ENCODE data around the gene FAM193A.

The FAM193A gene

GRCh38 chr4:2643555-2643954 is 107.1 kb downstream of the FAM193A start:
- TF ChIP-seq GATA3 (IDR thresholded peaks at IDR 0.05; ENCODE audit: low read depth, low read length) = no peak
- TF ChIP-seq GATA2 (IDR thresholded peaks at IDR 0.05; ENCODE audit: low read depth, low read length) = no peak

GRCh38 chr4:2646396-2647149 is 110.1 kb downstream of the FAM193A start:
- TF ChIP-seq GATA2 (IDR thresholded peaks at IDR 0.05; ENCODE audit: low read depth, low read length) (no peak), GATA3 (IDR thresholded peaks at IDR 0.05; ENCODE audit: low read depth, low read length) (no peak)

GRCh38 chr4:2647403-2648158 is 111.1 kb downstream of the FAM193A start:
- TF ChIP-seq GATA3 (IDR thresholded peaks at IDR 0.05; ENCODE audit: low read depth, low read length) (no peak), GATA2 (IDR thresholded peaks at IDR 0.05; ENCODE audit: low read depth, low read length) (no peak)

- TF ChIP-seq GATA3 (IDR thresholded peaks at IDR 0.05; ENCODE audit: low read depth, low read length) (no peak), GATA2 (IDR thresholded peaks at IDR 0.05; ENCODE audit: low read depth, low read length) (no peak)
These were observed 111.8 kb downstream of the FAM193A start for GRCh38 chr4:2648159-2648814.

DNA sequence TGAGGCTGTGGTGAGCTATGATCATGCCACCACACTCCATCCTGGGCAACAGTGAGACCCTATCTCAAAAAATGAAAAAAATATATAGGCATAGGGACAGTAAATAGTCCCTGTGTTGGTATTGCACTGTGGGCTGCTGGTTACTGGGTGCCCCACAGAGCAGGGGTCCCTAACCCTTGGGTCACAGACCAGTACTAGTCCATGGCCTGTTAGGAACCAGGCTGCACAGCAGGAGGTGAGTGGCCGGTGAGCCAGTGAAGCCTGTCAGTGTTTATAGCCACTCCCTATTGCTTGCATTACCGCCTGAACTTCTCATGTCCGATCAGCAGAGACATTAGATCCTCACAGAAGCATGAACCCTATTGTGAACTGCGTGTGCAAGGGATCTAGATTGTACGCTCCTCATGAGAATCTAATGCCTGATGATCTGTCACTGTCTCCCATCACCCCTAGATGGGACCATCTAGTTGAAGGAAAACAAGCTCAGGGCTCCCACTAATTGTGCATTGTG is 113.2 kb downstream of the FAM193A start:
- TF ChIP-seq GATA3 (IDR thresholded peaks at IDR 0.05; ENCODE audit: low read depth, low read length) (no peak), GATA2 (IDR thresholded peaks at IDR 0.05; ENCODE audit: low read depth, low read length) (no peak)

DNA sequence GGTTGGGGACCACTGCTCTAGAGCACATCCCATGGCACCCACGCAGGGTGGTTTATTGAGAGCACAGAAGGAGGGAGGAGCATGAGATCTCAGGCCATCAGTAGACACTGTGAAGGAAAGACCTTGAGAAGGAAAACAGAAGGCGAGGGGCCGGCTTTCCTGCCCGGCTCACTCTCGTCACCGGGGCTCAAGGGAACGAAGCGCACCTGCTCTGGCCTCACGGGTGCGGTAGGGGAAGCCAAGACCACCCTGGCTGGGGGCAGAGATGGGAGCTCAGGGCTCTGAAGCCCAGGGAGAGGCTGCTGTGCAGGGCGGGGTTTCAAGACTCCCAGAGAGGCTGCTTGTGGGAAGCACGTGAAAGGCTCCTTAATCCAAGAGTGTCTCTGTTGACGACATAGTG is 113.8 kb downstream of the FAM193A start:
- TF ChIP-seq GATA2 (IDR thresholded peaks at IDR 0.05; ENCODE audit: low read depth, low read length) (no peak), GATA3 (IDR thresholded peaks at IDR 0.05; ENCODE audit: low read depth, low read length) (no peak)

GRCh38 chr4:2651546-2651945 is 115.1 kb downstream of the FAM193A start:
- no peak for TF ChIP-seq GATA3 (IDR thresholded peaks at IDR 0.05; ENCODE audit: low read depth, low read length)
- no peak for TF ChIP-seq GATA2 (IDR thresholded peaks at IDR 0.05; ENCODE audit: low read depth, low read length)

GRCh38 chr4:2651998-2652397 is 115.6 kb downstream of the FAM193A start:
- TF ChIP-seq GATA3 (IDR thresholded peaks at IDR 0.05; ENCODE audit: low read depth, low read length) (no peak), GATA2 (IDR thresholded peaks at IDR 0.05; ENCODE audit: low read depth, low read length) (no peak)

DNA sequence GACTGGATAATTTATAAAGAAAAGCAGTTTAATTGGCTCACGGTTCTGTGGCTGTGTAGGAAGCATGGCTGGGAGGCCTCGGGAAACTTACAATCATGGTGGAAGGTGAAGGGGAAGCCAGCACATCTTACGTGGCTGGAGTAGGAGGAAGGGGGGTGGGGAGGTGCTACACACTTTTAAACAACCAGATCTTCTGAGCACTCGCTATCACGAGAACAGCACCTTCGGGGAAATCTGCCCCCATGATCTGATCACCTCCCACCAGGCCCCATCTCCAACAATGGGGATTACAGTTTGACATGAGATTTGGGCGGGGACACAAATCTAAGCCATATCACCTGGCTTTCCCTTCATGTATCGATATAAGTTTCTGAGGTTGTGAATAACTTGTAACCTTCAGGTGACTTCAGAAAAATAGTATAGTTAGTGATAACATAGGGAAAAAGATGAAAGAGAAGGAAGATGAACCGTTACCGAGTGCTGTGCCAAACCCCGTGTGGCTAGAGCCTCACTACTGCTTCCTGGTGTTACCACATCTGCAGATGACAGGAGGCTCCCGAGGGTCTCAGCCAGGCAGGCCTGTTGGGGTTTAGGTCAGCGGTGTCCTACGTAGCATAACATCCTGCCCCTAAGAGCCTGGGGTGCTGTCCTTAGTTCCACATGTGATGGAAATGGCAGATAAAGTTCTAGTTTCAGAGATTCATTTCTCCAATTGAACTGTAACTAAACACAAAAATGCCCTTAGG is 116.1 kb downstream of the FAM193A start:
- no peak for TF ChIP-seq GATA2 (IDR thresholded peaks at IDR 0.05; ENCODE audit: low read depth, low read length)
- no peak for TF ChIP-seq GATA3 (IDR thresholded peaks at IDR 0.05; ENCODE audit: low read depth, low read length)

GRCh38 chr4:2660596-2661211 is 124.3 kb downstream of the FAM193A start:
- TF ChIP-seq GATA2 (IDR thresholded peaks at IDR 0.05; ENCODE audit: low read depth, low read length) (no peak), GATA3 (IDR thresholded peaks at IDR 0.05; ENCODE audit: low read depth, low read length) (no peak)

DNA sequence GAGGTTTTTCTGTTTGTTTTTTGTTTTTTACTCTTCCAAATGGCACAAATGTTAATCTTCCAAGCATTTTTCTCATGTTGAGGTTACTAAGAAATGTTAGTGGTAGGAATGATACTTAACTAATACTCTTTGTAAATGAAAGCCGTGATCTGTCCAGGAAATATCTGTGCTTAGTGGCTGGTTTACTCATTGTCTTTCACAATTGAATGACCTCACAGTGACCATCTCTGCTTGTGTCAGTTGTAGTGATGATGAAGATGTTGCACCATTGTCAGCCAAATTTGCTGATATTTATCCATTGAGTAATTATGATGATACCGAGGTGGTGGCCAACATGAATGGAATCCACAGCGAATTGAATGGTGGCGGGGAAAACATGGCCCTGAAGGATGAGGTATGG is 126.2 kb downstream of the FAM193A start:
- TF ChIP-seq GATA2 (IDR thresholded peaks at IDR 0.05; ENCODE audit: low read depth, low read length) (no peak), GATA3 (IDR thresholded peaks at IDR 0.05; ENCODE audit: low read depth, low read length) (no peak)

- TF ChIP-seq GATA2 (IDR thresholded peaks at IDR 0.05; ENCODE audit: low read depth, low read length) = no peak
These were observed 126.8 kb downstream of the FAM193A start for GRCh38 chr4:2663275-2663674.

- no peak for TF ChIP-seq GATA2 (IDR thresholded peaks at IDR 0.05; ENCODE audit: low read depth, low read length)
- TF ChIP-seq GATA3 (IDR thresholded peaks at IDR 0.05; ENCODE audit: low read depth, low read length) = no peak
These were observed 130.3 kb downstream of the FAM193A start for GRCh38 chr4:2666722-2667247.

Measured in SH-SY5Y (cell line).